ENCODE measurements around the gene FHOD3.
"Not testable (repeated sequence)": the region's sequence is repeated elsewhere in the genome, so short reads cannot be mapped to it uniquely, and the experiment has no call there.

Gene FHOD3

GRCh38 chr18:36757081-36757480, 459.6 kb downstream of the FHOD3 start:
- no peak for DNase-seq (ENCODE audit: low read depth)

- DNase-seq (ENCODE audit: low read depth) = no peak
These were observed 460.5 kb downstream of the FHOD3 start for GRCh38 chr18:36757991-36758390.

- DNase-seq (ENCODE audit: low read depth) = no peak
These were observed 461.1 kb downstream of the FHOD3 start for GRCh38 chr18:36758623-36759022.

- no peak for DNase-seq (ENCODE audit: low read depth)
These were observed 461.8 kb downstream of the FHOD3 start for GRCh38 chr18:36759167-36759776.

- DNase-seq (ENCODE audit: low read depth) = no peak
These were observed 463.1 kb downstream of the FHOD3 start for GRCh38 chr18:36760598-36760997.

- DNase-seq (ENCODE audit: low read depth) = no peak
These were observed 463.7 kb downstream of the FHOD3 start for GRCh38 chr18:36761186-36761698.

- no peak for DNase-seq (ENCODE audit: low read depth)
These were observed 464.6 kb downstream of the FHOD3 start for GRCh38 chr18:36762074-36762473.

- DNase-seq (ENCODE audit: low read depth) = not testable (repeated sequence)
These were observed 465.5 kb downstream of the FHOD3 start for GRCh38 chr18:36762965-36763364.

GRCh38 chr18:36766836-36767235, 469.3 kb downstream of the FHOD3 start:
- DNase-seq (ENCODE audit: low read depth) = no peak

GRCh38 chr18:36769172-36769571, 471.7 kb downstream of the FHOD3 start:
- no peak for DNase-seq (ENCODE audit: low read depth)

- no peak for DNase-seq (ENCODE audit: low read depth)
These were observed 472.2 kb downstream of the FHOD3 start for GRCh38 chr18:36769611-36770314.

GRCh38 chr18:36770315-36770946, 472.9 kb downstream of the FHOD3 start:
- DNase-seq (ENCODE audit: low read depth) = no peak

- DNase-seq (ENCODE audit: low read depth) = no peak
These were observed 473.7 kb downstream of the FHOD3 start for GRCh38 chr18:36771245-36771644.

- DNase-seq (ENCODE audit: low read depth) = no peak
These were observed 474.8 kb downstream of the FHOD3 start for GRCh38 chr18:36772241-36772723.

- no peak for DNase-seq (ENCODE audit: low read depth)
These were observed 477.9 kb downstream of the FHOD3 start for GRCh38 chr18:36775396-36775795.

GRCh38 chr18:36776650-36777049, 479.1 kb downstream of the FHOD3 start:
- DNase-seq (ENCODE audit: low read depth) = no peak

GRCh38 chr18:36777566-36777965, 480.1 kb downstream of the FHOD3 start:
- DNase-seq (ENCODE audit: low read depth) = no peak

GRCh38 chr18:36780748-36781147, 483.2 kb downstream of the FHOD3 start:
- DNase-seq (ENCODE audit: low read depth) = no peak

- DNase-seq (ENCODE audit: low read depth) = no peak
These were observed 485.2 kb downstream of the FHOD3 start for GRCh38 chr18:36782710-36783109.

- DNase-seq (ENCODE audit: low read depth) = no peak
These were observed 486.3 kb downstream of the FHOD3 start for GRCh38 chr18:36783792-36784191.

- DNase-seq (ENCODE audit: low read depth) = no peak
These were observed 489.2 kb downstream of the FHOD3 start for GRCh38 chr18:36786686-36787085.

GRCh38 chr18:36792634-36793283, 495.2 kb downstream of the FHOD3 start:
- DNase-seq (ENCODE audit: low read depth) = no peak
